PC-3 (cell line): Measurements from ENCODE around the gene MBNL3.

ENCODE experiments used
- CTCF ChIP-seq: fragments of 300-600 bp; sonication (generic); conservative IDR thresholded peaks from 2 replicates; pipeline ENCODE4 v1.5.1; 2017; ENCODE audit warnings: antibody characterized with exemption, low read depth, mild to moderate bottlenecking, low read length
- EZH2phosphoT487 ChIP-seq: fragments of 300-600 bp; sonication (generic); IDR thresholded peaks from 2 replicates; pipeline ENCODE4 v1.6.1; 2018; ENCODE audit warnings: mild to moderate bottlenecking, antibody characterized with exemption, low read length, borderline replicate concordance

GRCh38 chrX:132442691-132443090, 46.1 kb downstream of the MBNL3 start:
- TF ChIP-seq CTCF (no peak), EZH2phosphoT487 (no peak)
